ENCODE measurements around the gene NFYC.

Gene NFYC

DNA sequence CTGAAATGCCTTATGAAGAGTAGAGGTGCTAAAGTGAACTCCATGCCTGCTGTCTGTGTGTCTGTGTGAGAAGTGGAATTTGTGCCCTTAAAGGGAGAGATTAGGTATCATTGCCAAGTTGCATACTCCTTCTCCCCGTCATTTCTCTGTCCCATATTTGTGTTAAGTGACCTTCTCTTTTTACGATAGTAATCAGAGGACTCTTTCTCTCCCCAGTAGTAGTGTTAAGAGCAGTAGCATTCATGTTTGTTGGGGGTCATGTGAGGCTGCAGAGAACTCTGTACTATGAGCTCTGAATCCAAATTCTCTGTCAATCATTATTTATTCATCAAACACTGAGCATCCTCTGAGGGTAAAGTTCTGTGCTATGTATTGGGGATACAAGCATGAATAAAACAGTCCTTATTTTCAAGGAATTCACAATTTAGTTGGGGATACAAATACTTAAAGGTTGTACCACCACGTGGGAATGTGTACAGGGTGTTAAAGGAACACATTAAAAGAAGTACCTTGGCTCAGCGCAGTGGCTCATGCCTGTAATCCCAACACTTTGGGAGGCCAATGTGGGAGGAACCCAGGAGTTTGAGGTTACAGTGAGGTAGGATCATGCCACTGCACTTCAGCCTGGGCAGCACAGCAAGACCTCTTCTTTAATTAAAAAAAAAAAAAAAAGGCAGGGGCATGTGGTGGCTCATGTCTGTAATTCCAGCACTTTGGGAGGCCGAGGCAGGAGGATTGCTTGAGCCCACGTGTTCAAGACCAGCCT is 67.3 kb downstream of the NFYC start:
- DNase-seq (ENCODE audit: low read depth in 2 of 2) = no peak

DNA sequence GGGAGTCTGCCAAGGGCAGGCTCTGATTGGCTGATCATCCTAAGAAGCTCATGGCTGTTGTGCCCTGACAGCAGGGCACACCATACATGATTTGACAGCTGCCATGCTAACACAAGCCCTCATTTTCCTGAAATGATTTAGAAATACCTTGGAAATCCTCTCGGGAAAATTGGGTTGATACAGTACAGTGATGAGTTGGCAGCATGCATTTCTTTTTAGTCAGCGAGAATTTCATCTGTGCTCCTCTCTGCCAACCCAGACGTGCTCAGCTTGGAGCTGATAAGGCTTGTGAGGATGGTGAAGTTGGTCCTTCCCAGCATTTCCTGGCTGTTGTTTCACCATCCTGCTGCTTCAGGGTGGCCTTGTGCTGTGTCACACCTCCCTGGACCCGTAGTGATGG is 69.5 kb downstream of the NFYC start:
- no peak for DNase-seq (ENCODE audit: low read depth in 2 of 2)

DNA sequence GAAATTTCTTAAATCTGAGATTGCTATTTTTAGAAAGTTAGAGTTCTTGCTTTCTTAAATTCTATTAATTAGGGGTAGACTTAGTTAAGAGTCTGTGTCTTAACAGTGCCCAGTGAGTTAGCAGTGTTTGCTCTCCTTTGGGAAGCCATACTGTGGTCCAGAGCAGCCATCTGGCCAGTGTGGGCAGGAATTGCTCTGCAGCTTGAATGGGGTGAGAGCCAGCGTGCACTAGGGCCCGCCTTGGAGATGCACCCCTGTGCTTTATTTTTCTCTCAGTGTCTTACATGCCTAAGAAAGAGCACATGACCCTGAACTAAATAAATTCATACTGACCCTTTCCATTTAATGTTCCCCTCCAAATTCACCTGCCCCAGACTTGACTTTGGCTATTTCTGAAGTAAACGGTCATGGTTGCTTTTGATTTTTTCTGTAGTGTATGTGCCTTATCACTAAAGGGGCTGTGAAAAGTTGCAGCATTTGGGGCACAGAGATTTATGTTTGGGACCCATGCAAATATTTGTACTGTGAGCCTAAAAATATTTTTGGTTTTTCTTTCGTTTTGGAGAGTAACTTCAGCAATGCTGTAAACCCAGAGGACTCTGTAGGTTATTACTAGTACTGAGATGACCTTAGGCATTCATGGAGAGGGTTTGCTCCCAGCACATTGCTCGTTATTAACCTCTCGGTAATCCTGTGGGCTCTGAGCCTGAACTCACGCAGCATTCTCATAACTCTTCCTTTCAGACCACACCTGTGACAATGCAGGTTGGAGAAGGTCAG is 70.8 kb downstream of the NFYC start:
- no peak for DNase-seq (ENCODE audit: low read depth in 2 of 2)

DNA sequence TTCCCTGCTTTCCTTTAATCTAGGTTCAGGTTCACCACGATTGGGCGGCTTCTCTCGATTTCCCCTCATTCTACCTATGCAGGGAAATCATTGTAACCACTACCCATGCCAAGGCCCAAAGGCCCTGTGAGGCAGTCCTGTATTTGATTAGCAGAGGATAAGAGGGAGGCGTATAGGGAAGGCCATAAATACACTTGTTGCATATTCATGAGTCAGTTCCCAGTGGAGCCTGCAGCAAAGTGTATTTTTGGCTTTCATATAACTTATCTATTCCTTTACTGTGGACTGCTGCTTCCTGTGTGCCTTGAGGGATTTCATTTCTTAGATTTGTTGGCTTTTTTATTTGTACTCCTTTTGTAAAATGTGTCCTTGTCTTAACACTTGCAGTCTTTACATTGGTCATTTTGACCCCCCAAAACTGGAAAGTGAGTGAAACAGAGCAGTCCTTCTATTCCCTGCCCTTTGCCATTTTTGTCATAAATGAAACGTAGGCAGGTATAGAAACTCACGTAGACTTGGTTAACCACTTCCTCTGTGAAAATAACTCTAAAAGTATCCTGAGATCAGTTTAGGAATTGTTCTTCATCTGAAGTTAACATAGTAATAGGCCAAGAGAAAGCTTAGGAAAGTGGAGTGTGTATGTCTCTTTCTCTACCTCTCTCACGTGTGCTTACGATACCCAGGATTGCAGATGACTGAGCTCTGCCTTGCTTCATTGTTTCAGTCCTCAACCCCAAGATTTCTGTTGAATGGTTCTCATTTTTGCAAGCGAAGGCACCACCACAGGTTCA is 72.4 kb downstream of the NFYC start:
- DNase-seq (ENCODE audit: low read depth in 2 of 2) = no peak

DNA sequence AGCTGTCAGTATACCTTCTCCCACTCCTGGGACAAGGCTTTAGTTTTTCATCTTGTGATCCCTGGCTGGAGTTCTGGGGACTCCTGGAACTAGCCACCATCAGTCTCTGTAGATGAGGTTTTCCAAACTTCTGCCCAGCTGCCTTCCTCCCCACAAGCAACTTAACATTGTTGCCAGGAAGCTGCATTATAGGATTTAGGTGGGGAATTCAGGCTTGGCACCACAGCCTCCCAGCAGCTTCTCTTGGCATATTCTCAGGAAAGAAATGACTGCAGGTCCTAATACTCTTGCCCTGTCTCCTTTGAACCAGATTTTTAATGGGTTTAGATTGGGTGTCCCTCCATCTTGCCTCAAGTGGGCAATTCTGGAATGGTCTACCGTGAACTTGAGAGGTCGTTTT is 73.5 kb downstream of the NFYC start:
- DNase-seq (ENCODE audit: low read depth in 2 of 2) = no peak

DNA sequence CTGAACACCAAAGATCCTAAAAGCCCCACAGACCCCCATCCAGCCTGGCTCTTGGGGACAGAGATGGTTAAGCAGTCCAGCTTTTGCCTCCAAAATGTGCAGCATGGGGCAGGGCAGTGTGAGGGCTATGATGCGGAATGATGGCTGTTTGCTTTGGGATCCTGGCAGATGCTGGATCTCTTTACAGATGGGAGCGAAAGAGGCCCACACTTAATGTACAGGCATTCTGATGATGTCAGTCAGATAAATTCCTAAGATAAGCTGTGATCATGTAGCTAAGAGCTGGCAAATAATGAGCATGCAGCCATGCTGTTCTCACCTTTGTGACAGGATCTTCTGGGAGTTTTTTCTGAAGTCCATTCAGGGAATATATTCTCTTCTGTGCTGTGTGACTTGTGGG is 74.5 kb downstream of the NFYC start:
- DNase-seq (ENCODE audit: low read depth in 2 of 2) = no peak

DNA sequence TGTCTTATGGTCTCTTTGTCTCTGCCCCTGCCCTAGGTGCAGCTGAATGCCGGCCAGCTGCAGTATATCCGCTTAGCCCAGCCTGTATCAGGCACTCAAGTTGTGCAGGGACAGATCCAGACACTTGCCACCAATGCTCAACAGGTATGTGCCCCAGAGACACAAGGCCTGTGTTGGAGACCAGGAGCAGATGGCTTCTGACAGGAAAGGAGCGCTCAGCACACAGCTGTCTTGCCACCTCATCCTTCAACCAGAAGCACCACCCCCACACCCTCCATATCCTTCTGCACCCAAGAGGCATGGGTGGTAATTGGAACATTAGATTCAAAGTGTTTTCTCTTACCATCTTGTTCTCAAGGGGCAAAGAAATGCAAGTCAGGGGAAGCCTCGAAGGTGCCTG is 75.1 kb downstream of the NFYC start:
- no peak for DNase-seq (ENCODE audit: low read depth in 2 of 2)

DNA sequence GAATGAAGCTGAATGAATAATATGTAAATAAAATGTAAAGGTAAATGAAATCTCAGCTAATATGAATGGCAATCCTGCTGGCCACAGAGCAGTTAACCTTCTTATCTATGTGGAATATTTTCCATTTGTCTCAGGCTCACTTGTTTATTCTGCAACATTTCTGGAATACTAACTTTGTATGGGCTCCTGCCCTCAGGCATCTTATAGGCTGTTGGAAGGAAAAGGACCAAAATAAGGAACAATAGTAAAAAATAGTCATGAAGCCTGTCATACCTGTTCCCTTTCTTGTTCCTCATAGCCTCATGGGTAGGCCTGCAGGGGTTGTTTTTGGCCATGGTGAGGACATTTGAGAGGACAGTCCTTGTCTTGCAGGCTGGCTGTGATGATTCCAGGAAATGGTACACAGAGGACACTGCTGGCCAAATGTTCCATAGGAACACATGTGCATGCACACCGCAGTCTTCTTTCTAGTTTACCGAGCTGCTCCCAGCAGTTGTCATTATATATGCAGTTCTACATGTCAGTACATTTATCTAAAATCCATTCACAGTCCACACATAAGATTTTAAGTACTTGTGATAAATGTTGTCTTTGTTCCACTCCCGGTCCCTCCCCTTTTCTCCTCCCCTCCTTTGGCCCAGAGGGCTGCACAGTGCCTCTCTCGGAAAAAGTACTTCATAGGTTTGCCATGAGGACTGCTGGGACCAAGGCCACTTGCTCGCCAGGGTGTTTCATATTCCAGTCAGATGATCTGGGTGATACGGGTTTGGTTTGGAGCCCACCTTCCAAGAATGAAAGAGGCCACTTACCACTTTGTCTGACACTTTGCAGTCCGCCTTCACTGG is 76.9 kb downstream of the NFYC start:
- no peak for DNase-seq (ENCODE audit: low read depth in 2 of 2)

DNA sequence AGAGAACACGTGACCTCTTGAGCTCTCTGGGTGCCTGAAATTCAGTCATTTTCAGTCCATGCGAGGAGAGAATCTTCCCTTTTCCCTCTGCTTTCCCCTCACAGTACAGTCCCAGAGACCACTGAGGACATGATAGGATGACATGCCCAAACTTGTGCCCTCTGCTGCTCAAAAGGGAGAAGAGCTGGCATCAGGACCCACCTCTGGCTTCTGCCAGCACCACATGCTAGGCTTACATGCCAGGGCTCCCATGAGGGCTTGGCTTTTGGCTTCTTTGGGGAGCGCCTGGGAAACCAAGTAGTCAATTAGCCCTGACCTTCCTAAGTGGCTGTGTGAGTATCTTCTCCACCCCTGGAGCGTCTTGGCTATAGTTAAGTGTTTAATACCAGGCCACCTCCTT is 78.3 kb downstream of the NFYC start:
- DNase-seq (ENCODE audit: low read depth in 2 of 2) = no peak

DNA sequence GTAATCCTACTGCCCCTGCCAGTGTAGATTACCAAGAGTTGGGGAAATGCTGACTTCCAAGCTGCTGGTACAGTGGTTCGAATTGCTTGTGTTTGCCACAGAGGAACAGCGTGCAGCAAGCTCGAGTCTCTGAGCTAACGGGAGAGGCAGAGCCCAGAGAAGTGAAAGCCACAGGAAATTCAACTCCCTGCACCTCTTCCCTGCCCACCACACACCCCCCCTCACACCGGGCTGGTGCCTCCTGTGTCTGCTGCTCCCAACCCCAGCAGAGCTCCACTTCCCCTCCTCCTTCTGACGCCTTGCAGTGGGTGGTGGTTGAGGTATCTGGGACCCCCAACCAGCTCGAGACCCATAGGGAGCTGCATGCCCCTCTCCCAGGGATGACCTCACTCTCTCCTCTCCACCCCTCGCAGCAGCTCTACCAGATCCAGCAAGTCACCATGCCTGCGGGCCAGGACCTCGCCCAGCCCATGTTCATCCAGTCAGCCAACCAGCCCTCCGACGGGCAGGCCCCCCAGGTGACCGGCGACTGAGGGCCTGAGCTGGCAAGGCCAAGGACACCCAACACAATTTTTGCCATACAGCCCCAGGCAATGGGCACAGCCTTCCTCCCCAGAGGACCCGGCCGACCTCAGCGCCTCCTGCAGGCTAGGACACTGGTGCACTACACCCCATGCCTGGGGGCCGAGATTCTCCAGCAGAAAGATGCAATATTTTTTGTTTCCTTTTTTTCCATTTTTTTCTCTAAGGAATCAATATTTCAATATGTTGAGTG is 79.0 kb downstream of the NFYC start:
- DNase-seq (ENCODE audit: low read depth in 2 of 2) = no peak

DNA sequence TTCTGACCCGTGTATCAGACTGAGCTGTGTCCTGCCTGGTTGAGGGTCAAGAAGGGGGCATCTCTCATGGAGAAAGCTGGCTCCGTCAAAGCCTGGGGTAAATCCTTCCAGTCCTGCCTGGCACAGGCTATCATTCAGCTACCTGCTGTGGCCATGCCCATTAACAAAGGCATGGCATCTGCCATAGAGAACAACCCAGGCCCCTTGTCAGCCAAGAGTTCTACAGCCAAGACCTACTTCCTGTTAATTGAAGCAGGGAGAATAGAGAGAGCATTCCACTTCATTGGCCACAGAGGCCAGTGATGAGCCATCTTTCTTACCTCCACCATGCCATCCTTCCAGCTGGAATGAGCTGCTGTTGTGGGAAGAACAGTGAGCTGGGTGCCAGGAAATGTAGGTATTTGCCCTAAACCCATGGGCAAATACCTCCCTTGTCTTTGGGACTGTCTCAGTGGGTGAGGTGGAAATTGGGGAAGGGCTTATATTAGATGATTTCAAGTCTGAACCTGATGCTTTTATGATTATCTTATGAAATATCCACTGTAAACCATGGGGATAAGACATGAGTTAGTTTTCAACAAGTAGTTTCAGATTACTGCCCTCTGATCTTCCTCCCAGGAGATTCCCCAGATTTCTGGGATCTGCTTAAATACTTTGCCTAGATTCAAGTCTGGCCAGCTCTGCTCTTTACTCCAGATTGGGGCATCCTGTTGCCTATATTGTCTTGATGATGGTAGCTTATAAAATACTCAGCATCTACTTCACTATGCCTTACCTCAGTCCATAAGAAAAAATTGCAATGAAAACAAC is 80.8 kb downstream of the NFYC start:
- no peak for DNase-seq (ENCODE audit: low read depth in 2 of 2)

DNA sequence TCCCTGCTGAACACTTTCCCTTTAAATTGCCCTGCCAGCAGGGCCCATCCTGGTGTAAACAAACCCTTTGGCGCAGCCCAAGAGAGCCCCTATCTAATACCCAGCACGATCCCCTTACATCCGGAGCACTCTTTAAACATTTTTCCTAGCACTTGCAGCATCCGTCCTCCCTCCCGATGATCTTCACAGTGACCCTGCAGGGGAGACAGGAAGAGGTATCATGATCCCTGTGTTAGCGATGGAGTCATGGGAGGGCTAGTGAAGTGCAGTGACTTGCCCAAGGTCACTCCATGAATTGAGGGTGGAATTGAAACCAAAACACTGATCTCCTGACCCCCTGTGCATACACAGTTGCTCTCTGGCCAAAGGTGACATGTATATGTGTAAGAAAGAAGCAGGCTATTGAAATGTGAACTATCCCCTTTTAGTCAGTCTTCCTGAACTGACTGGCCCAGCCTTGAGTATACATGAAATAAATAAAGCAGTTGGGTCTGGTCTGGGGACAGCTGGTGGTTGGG is 82.3 kb downstream of the NFYC start:
- no peak for DNase-seq (ENCODE audit: low read depth in 2 of 2)

DNA sequence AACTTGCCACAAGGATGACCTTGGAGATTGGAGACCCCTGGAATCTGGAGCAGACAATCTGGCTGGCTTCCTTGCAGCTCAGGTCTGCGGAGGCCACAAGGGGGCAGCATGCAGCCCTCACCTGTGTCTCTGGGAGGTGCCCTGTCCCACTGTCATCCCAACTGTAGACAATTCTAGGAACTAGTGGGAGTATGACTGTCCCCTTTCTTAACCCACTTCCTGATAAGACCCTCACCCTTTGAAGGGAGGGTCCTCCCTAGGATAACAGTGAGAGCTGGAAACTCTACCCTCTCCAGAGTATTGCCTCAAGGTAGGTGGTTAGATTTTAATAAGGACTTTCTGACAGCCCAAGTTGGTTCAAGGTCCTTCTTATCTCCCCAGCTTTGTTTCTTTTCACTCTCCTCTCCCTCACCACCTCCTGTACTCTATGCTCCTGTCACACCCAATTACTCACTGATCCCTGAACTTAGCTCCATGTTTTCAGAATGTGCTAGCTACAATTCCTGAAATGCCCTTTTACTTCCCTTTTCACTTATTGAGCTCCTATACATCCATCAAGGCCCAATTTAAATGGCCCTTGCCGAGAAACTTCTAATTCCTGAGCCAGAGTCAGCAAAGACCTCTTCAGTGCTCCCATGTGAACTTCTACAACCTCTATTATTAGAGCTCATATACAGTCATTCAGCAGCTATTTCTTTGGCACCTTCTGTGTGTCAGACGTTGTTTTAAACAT is 82.9 kb downstream of the NFYC start:
- DNase-seq (ENCODE audit: low read depth in 2 of 2) = peak; percentile 30 to 48

DNA sequence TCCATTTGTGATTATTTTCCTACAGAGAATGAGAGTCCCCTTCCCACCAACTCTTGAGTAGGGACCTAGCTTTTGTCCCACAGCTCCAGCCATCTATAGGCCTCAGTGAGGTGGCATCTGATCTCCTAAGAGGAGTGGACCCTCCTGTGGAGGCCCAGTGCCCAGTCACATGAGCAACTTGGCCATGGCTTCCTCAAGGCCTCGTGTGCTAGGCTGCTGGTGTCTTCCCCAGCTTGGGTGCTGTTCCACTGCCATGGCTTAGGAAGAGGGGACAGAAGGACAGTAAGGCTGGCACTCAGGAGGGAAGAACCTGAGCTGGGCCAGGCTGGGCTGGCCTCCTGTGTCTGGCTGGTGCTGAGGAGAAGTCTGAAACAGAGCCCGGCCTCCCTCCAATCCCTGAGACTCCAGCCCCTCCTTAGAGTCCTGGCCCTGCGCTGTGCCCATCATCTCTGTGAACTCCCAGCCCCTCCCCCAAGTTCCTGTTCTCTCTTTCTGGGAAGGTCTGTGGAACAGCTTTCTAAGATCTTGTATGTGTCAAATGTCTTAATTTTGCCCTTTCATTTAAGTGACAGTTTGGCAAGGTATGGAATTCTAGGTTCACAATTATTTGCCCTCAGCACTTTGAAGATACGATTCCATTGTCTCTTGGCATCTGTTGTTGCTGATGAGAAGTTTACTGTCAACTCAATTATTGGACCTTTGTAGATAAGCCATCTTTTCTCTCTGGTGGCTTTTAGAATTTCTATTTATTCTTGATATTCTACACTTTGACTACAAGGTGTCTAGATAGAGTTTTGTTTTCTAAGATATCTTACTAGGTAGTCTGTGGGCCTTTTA is 85.0 kb downstream of the NFYC start:
- DNase-seq (ENCODE audit: low read depth in 2 of 2) = no peak

DNA sequence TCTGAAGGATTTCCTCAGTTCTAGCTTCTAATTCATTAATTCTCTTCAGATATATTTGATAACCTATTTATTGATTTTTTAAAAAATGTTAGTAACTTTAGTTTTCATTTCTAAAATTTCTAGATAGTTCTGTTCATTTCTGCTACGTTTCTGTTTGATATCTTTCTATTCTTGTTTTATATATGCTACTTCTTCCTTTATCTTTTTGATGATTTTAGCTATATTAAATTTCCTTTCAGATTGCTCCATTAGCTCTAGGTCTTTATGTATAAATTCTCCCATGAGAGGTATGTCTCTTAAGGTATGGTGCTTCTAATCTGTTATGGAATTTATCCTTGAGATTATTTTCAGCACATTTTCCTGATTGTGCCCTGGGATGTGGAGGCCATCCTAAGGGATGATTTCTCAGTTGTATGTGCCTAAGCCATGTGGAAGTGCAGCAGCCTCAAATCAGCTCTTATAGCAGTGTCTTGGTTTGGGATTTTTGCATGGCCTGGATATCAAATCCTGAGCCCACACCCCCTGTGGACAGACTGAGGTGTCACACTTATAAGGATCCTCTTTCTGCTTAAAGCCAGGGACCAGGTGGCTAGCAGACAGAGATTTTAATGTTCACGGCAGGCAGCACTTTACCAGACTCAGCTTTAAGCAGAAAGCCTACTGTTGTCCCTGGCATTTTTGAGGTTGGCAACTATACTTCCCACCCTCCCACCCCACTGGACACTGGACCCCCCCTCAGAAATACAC is 85.9 kb downstream of the NFYC start:
- DNase-seq (ENCODE audit: low read depth in 2 of 2) = no peak

DNA sequence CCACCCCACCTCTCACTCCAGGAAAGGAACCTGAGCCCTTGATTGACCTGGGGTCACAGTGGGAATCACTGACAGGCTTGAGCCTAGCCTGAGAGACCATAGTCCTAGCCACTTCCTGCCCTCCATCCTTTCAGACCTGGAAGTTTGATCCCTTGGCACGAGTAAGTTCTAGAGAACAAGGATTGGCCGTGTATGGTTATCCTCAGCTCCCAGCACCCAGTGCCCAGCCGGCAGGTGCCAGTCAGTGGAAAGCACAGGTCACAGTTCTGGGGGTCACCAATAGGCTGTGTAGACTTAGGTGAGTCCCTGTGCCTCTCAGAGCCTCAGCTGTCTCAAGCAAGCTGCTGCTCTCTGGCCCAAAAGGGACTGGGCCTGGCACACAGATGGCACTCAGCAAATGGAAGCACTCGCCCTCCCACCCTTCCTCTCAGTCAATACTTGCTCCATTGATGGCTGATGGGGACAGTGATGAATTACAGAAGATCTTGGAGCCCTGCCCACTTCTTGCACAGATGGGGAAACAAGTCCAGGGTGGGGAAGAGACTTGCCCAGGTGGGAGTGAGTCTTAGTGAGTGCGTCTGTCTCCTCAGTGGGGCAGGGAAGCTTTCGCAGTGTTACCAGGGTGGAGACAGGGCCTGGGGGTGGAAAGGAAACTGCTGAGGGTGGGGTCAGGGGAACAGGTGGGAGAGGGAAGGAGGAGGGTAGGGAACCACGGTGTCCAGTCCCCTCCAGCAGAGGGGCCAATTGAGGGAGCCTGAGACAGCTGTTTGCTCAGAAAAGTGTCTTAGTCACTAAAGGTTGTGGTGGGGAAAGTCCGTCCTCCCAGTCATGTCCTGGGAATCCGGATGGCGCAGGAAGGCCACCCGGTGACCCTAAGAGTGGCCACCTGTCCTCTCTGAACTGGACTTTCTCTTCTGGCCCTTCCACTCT is 89.4 kb downstream of the NFYC start:
- no peak for DNase-seq (ENCODE audit: low read depth in 2 of 2)
